Left renal cortex interstitium (tissue), 4 donors: ENCODE data around the gene DRD2. TPM values are rescaled to one million over a fixed set of nuclear protein-coding genes. Genes with fewer than 3 reads are reported as not detected.
"Not testable (repeated sequence)": the region's sequence is repeated elsewhere in the genome, so short reads cannot be mapped to it uniquely, and the experiment has no call there.

Experiments used
- DNase-seq, 4 donors: peaks; one replicate each; pipeline ENCODE4 v3.0.0-alpha.2; 2013; ENCODE audit warnings: low read depth in 4 of 4, low spot score in 2 of 4, missing footprints in 1 of 4
- polyA plus RNA-seq, 4 donors: library from polyadenylated mRNA; unstranded; fragments of 120-200 nt; gene quantifications; one replicate each; pipeline ENCODE4 v1.2.1, GENCODE V29; 2013; ENCODE audit not compliant: insufficient read length in 4 of 4

DRD2 gene
- polyA plus RNA-seq: under 1 TPM; 0.21 to 0.76 (median 0.42) TPM

- no peak for DNase-seq
Measured at GRCh38 chr11:113475160-113475761, at the start of gene DRD2. DRD2 (minus strand) TSS chr11:113475398; CDS start chr11:113424651, 50,747 bp downstream.

GRCh38 chr11:113523906-113524305 lies 48.7 kb upstream of the DRD2 start:
- DNase-seq: not testable (repeated sequence)

GRCh38 chr11:113521737-113522517 lies 46.7 kb upstream of the DRD2 start:
- no peak for DNase-seq

GRCh38 chr11:113519989-113520613 lies 44.9 kb upstream of the DRD2 start:
- DNase-seq: no peak

GRCh38 chr11:113518716-113519495 lies 43.7 kb upstream of the DRD2 start:
- DNase-seq: no peak

GRCh38 chr11:113517361-113517760 lies 42.2 kb upstream of the DRD2 start:
- no peak for DNase-seq

- no peak for DNase-seq
Measured at GRCh38 chr11:113514856-113515255, 39.7 kb upstream of the DRD2 start.

- no peak for DNase-seq
Measured at GRCh38 chr11:113507341-113507740, 32.1 kb upstream of the DRD2 start.

GRCh38 chr11:113506893-113507292 lies 31.7 kb upstream of the DRD2 start:
- DNase-seq: no peak

GRCh38 chr11:113506461-113506860 lies 31.3 kb upstream of the DRD2 start:
- no peak for DNase-seq

- DNase-seq: no peak
Measured at GRCh38 chr11:113505541-113506375, 30.6 kb upstream of the DRD2 start.

- DNase-seq: no peak
Measured at GRCh38 chr11:113505046-113505445, 29.8 kb upstream of the DRD2 start.

GRCh38 chr11:113504586-113504985 lies 29.4 kb upstream of the DRD2 start:
- DNase-seq: no peak

GRCh38 chr11:113504071-113504470 lies 28.9 kb upstream of the DRD2 start:
- no peak for DNase-seq

- no peak for DNase-seq
Measured at GRCh38 chr11:113497066-113497910, 22.1 kb upstream of the DRD2 start.

GRCh38 chr11:113496026-113496651 lies 20.9 kb upstream of the DRD2 start:
- no peak for DNase-seq

- DNase-seq: no peak
Measured at GRCh38 chr11:113494021-113494420, 18.8 kb upstream of the DRD2 start.

GRCh38 chr11:113493206-113493605 lies 18.0 kb upstream of the DRD2 start:
- DNase-seq: no peak

GRCh38 chr11:113488931-113489351 lies 13.7 kb upstream of the DRD2 start:
- no peak for DNase-seq
